K562 (cell line): ENCODE results near the gene DUS1L. TPM values are rescaled to one million over a fixed set of nuclear protein-coding genes. Genes with fewer than 3 reads are reported as not detected.

Source experiments
- IRF2 ChIP-seq: sonication (generic); formaldehyde crosslinking; IDR thresholded peaks from 2 replicates; pipeline ENCODE4 v1.8.1; 2022; ENCODE audit warnings: mild to moderate bottlenecking, missing genetic modification reagents
- MCM2 ChIP-seq: fragments of 450-650 bp; IDR thresholded peaks from 2 replicates; pipeline ENCODE4 v1.6.1; 2017; ENCODE audit warnings: low read depth, mild to moderate bottlenecking
- RBM25 ChIP-seq: fragments of 200-400 bp; formaldehyde crosslinking; IDR thresholded peaks from 2 replicates; pipeline ENCODE4 v1.6.1; 2018; ENCODE audit warnings: low read length, low read depth, moderate library complexity; ENCODE audit not compliant: severe bottlenecking
- RHOXF2B ChIP-seq: fragments of 250-450 bp; sonication (Bioruptor Pico); conservative IDR thresholded peaks from 2 replicates; pipeline ENCODE4 v1.5.1; 2021
- SREBF2 ChIP-seq: sonication (generic); formaldehyde crosslinking; IDR thresholded peaks from 2 replicates; pipeline ENCODE4 v1.4.0; 2020; ENCODE audit warnings: mild to moderate bottlenecking, missing genetic modification reagents
- TAL1 ChIP-seq: fragments of 450-650 bp; IDR thresholded peaks from 2 replicates; pipeline ENCODE4 v1.6.1; 2016; ENCODE audit warnings: mild to moderate bottlenecking
- ZFX ChIP-seq: sonication (generic); formaldehyde crosslinking; IDR thresholded peaks from 2 replicates; pipeline ENCODE4 v1.8.0; 2022; ENCODE audit warnings: mild to moderate bottlenecking, missing genetic modification reagents, moderate library complexity
- ZNF175 ChIP-seq: fragments of 200-800 bp; sonication (Bioruptor generic); IDR thresholded peaks from 2 replicates; pipeline ENCODE4 v1.6.1; 2016; ENCODE audit warnings: low read depth, mild to moderate bottlenecking, missing genetic modification characterization, missing compliant biosample characterization
- ZNF239 ChIP-seq: fragments of 250-450 bp; sonication (Bioruptor Pico); IDR thresholded peaks from 2 replicates; pipeline ENCODE4 v1.4.0; 2020; ENCODE audit warnings: mild to moderate bottlenecking
- ZNF253 ChIP-seq: fragments of 250-450 bp; sonication (Bioruptor Pico); conservative IDR thresholded peaks from 2 replicates; pipeline ENCODE4 v1.6.1; 2021; ENCODE audit warnings: mild to moderate bottlenecking
- ZNF274 ChIP-seq: IDR thresholded peaks from 2 replicates; pipeline ENCODE4 v1.6.1; 2011; ENCODE audit warnings: low read depth, mild to moderate bottlenecking, low read length, moderate library complexity, borderline replicate concordance
- ZNF644 ChIP-seq: fragments of 200-800 bp; sonication (Bioruptor generic); IDR thresholded peaks from 2 replicates; pipeline ENCODE4 v1.6.1; 2016; ENCODE audit warnings: low read depth, missing genetic modification characterization, missing compliant biosample characterization
- ZNF695 ChIP-seq: fragments of 450-650 bp; formaldehyde crosslinking; IDR thresholded peaks from 2 replicates; pipeline ENCODE4 v1.4.0; 2020; ENCODE audit warnings: mild to moderate bottlenecking, moderate library complexity
- ZZZ3 ChIP-seq: fragments of 450-650 bp; IDR thresholded peaks from 2 replicates; pipeline ENCODE4 v1.6.1; 2016; ENCODE audit warnings: antibody characterized with exemption, mild to moderate bottlenecking, moderate library complexity
- polyA plus RNA-seq, 8 experiments: library from polyadenylated mRNA; depleted of rRNA in 4 of 8; stranded (reverse) in 5 of 8; unstranded in 3 of 8; fragments of >200 nt; fragmentation: Nextera tagmentation in 2 of 8; fragmentation: Illumina TruSeq in 1 of 8; extraction: Ambion mirVana in 2 of 8; extraction: Trizol in 1 of 8; gene quantifications; 2 replicates each; pipeline versions ENCODE4 v1.2.1 to v1.2.3, GENCODE V29; 2011 to 2014; ENCODE audit warnings: inconsistent platforms in 1 of 8, missing spikeins in 1 of 8
- total RNA-seq, 7 experiments: library from RNA; depleted of rRNA in 6 of 7; stranded (reverse); fragments of >200 nt in 6 of 7; fragmentation: Illumina TruSeq in 2 of 7; extraction: Trizol in 2 of 7; gene quantifications; 2 replicates each; pipeline versions ENCODE4 v1.2.1 to v1.2.3, GENCODE V29; 2011 to 2021; ENCODE audit warnings: low replicate concordance in 1 of 7
- TF ChIP-seq, protein P1 (sequence below): sonication (generic); formaldehyde crosslinking; IDR thresholded peaks from 2 replicates; pipeline ENCODE4 v1.8.0; 2022; ENCODE audit warnings: mild to moderate bottlenecking, missing genetic modification reagents
- TF ChIP-seq, protein P2 (sequence below), 2 experiments: IDR thresholded peaks; 2 replicates each; pipeline ENCODE4 v1.6.1; 2011; ENCODE audit warnings: borderline replicate concordance in 1 of 2, control low read depth in 1 of 2, low read depth in 1 of 2, low read length in 1 of 2, mild to moderate bottlenecking in 1 of 2, mixed read lengths in 1 of 2, moderate library complexity in 1 of 2; ENCODE audit not compliant: insufficient read depth in 1 of 2, insufficient read length in 1 of 2, poor library complexity in 1 of 2, severe bottlenecking in 1 of 2; ENCODE audit errors: extremely low read depth in 1 of 2
- TF ChIP-seq, protein P3 (sequence below): sonication (generic); formaldehyde crosslinking; IDR thresholded peaks from 2 replicates; pipeline ENCODE4 v1.8.0; 2022; ENCODE audit warnings: mild to moderate bottlenecking, low read depth, missing genetic modification reagents
- TF ChIP-seq, protein P4 (sequence below), 2 experiments: fragments of 250-450 bp in 1 of 2; fragments of 450-650 bp in 1 of 2; sonication (Bioruptor Pico) in 1 of 2; IDR thresholded peaks; 2 replicates each; pipeline versions ENCODE4 v1.6.1 to v1.8.0; 2016 to 2021; ENCODE audit warnings: mild to moderate bottlenecking in 2 of 2, moderate library complexity in 2 of 2, missing compliant biosample characterization in 1 of 2, missing genetic modification characterization in 1 of 2
- TF ChIP-seq, protein P5 (sequence below): sonication (generic); formaldehyde crosslinking; IDR thresholded peaks from 2 replicates; pipeline ENCODE4 v1.8.1; 2023; ENCODE audit warnings: mild to moderate bottlenecking, missing genetic modification reagents

DUS1L gene
- total and polyA plus RNA-seq, 9 of the 15 experiments (the other 6 are each of a cell fraction or from before 2014, with no cell fraction given) = 7.8 to 210 (median 83.9) TPM

DNA sequence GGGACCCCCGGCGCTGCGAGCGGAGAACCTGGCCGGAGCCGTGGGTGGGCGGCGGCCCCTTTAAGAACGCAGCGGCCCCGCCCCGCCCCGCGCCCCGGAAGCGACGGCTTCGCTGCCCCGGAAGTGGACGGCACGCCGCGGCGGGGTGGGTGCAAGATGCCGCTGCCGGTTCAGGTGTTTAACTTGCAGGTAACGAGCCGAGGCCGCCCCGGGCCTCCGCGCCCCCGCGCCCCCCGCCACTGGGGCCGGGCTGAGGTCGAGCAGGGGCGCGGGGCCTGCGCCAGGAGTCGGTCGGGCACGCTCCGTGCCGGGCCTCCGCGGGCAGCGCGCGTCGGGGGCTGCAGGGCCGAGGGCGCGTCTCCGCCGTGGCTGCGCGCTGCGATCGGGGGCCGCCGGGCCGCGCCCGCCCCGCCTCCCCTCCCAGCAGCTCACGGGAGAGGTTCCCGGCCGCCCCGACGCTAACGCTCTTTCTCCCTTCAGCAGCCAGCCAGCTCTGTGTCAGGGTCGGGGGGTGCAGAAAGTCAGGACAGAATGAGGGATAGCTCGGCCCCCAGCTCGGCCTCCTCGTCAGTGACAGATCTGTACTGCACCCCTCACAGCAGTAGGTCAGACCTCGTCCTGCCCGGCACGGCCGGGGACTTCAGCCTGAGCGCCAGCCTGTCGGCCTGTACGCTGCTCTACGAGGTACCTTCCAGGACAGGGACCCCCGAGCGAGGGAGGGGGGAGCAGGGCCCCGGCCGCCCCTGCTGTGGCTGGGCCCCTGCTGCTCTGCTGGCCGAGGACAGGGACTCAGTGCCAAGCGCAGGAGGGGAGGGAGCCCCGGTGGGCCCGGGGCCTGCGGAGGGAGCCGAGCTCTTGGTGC lies 13.6 kb downstream of the DUS1L start, which contains the start of the genes GPS1 and RFNG (continued):
- TF ChIP-seq, protein P1, sequence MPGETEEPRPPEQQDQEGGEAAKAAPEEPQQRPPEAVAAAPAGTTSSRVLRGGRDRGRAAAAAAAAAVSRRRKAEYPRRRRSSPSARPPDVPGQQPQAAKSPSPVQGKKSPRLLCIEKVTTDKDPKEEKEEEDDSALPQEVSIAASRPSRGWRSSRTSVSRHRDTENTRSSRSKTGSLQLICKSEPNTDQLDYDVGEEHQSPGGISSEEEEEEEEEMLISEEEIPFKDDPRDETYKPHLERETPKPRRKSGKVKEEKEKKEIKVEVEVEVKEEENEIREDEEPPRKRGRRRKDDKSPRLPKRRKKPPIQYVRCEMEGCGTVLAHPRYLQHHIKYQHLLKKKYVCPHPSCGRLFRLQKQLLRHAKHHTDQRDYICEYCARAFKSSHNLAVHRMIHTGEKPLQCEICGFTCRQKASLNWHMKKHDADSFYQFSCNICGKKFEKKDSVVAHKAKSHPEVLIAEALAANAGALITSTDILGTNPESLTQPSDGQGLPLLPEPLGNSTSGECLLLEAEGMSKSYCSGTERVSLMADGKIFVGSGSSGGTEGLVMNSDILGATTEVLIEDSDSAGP = peak; percentile 95
- TF ChIP-seq RBM25 (no peak), ZZZ3 (no peak), ZFX (peak; percentile 28), ZNF695 (no peak), ZNF644 (tag) (no peak), MCM2 (no peak), ZNF274 (no peak), RHOXF2B (CRISPR knock-in tag) (no peak), IRF2 (CRISPR knock-in tag) (no peak), ZNF175 (no peak), ZNF239 (CRISPR knock-in tag) (no peak), ZNF253 (CRISPR knock-in tag) (no peak), TAL1 (no peak), SREBF2 (CRISPR knock-in tag) (no peak)
- TF ChIP-seq, protein P2, sequence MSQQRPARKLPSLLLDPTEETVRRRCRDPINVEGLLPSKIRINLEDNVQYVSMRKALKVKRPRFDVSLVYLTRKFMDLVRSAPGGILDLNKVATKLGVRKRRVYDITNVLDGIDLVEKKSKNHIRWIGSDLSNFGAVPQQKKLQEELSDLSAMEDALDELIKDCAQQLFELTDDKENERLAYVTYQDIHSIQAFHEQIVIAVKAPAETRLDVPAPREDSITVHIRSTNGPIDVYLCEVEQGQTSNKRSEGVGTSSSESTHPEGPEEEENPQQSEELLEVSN (IDR thresholded peaks at IDR 0.05; ENCODE audit: borderline replicate concordance in 1 of 2, extremely low read depth in 1 of 2, insufficient read depth in 1 of 2, insufficient read length in 1 of 2, low read depth in 1 of 2, low read length in 1 of 2, poor library complexity in 1 of 2, severe bottlenecking in 1 of 2) = peak in 1 of 2 experiments; percentile 3
- TF ChIP-seq, protein P3, sequence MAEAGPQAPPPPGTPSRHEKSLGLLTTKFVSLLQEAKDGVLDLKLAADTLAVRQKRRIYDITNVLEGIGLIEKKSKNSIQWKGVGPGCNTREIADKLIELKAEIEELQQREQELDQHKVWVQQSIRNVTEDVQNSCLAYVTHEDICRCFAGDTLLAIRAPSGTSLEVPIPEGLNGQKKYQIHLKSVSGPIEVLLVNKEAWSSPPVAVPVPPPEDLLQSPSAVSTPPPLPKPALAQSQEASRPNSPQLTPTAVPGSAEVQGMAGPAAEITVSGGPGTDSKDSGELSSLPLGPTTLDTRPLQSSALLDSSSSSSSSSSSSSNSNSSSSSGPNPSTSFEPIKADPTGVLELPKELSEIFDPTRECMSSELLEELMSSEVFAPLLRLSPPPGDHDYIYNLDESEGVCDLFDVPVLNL (CRISPR knock-in tag) = no peak
- TF ChIP-seq, protein P4, sequence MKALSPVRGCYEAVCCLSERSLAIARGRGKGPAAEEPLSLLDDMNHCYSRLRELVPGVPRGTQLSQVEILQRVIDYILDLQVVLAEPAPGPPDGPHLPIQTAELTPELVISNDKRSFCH (CRISPR knock-in tag; IDR thresholded peaks at IDR 0.05) = no peak
- TF ChIP-seq, protein P4 (tag; IDR thresholded peaks at IDR 0.05) = no peak
- TF ChIP-seq, protein P5, sequence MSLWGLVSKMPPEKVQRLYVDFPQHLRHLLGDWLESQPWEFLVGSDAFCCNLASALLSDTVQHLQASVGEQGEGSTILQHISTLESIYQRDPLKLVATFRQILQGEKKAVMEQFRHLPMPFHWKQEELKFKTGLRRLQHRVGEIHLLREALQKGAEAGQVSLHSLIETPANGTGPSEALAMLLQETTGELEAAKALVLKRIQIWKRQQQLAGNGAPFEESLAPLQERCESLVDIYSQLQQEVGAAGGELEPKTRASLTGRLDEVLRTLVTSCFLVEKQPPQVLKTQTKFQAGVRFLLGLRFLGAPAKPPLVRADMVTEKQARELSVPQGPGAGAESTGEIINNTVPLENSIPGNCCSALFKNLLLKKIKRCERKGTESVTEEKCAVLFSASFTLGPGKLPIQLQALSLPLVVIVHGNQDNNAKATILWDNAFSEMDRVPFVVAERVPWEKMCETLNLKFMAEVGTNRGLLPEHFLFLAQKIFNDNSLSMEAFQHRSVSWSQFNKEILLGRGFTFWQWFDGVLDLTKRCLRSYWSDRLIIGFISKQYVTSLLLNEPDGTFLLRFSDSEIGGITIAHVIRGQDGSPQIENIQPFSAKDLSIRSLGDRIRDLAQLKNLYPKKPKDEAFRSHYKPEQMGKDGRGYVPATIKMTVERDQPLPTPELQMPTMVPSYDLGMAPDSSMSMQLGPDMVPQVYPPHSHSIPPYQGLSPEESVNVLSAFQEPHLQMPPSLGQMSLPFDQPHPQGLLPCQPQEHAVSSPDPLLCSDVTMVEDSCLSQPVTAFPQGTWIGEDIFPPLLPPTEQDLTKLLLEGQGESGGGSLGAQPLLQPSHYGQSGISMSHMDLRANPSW = no peak
